ENCODE results near the gene MARCKSL1. TPM values are rescaled to one million over a fixed set of nuclear protein-coding genes. Genes with fewer than 3 reads are reported as not detected.
A peak's percentile ranks its signal among the peaks of the same experiment; 100 is the strongest.

The MARCKSL1 gene
- total and polyA plus RNA-seq, 2 of the 13 experiments (the other 11 are each of a cell fraction or from before 2014, with no cell fraction given) = 81.9 to 155 TPM

DNA sequence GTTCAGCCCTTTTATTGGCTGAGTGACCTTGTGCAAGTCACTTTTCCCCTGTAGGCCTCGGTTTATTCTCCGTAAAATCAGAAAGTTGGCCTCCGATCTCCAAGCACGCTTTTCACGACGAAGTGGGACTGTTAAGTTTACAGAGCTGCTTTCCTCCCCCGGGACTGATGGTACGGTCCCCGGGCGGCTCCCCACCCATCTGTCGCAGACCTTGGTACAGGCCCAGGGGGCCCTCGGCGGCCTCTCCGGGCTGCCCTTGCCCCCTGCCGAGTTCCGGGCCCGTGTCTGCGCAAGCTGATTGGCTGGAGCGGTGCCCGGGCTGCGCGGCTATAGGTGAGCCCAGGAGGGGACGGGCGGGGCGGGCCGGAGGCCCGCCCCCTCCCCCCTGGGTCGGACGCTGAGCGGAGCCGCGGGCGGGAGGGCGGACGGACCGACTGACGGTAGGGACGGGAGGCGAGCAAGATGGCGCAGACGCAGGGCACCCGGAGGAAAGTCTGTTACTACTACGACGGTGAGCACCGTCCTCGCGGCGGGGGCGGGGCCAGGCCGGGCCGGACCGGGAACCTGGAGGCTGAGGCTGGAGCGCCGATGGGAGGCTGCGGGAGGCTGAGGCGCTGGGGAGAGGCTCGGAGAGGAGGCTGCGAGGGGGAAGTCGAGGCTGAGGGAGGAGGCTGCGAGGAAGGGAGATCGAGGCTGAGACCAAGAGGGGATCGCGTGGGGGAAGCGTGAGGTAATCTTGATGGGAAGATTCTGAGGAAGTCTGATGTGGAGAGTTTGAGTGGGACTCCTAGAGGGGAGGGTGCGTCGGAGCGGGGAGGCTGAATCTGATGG, 44.1 kb downstream of the MARCKSL1 start, which contains the start of gene HDAC1 (continued):
- peak in 1 of 2 experiments; percentile 50; a peak in 2 of 4 replicates for TF ChIP-seq EP300 (IDR thresholded peaks at IDR 0.05; ENCODE audit: low read depth in 2 of 2, low read length in 2 of 2)
- 0 out of 2 replicates have a peak, but pooled peaks have one; percentile 16 for TF ChIP-seq EP300 (CRISPR knock-in tag; IDR thresholded peaks at IDR 0.05; ENCODE audit: borderline replicate concordance)
- no peak for TF ChIP-seq MAFG (CRISPR knock-in tag; IDR thresholded peaks at IDR 0.05)
- TF ChIP-seq FOXM1 (CRISPR knock-in tag; IDR thresholded peaks at IDR 0.05) = no peak
- no peak for TF ChIP-seq EZH2 (conservative IDR thresholded peaks at IDR 0.05; ENCODE audit: low read depth, low read length)
- TF ChIP-seq, protein P1, sequence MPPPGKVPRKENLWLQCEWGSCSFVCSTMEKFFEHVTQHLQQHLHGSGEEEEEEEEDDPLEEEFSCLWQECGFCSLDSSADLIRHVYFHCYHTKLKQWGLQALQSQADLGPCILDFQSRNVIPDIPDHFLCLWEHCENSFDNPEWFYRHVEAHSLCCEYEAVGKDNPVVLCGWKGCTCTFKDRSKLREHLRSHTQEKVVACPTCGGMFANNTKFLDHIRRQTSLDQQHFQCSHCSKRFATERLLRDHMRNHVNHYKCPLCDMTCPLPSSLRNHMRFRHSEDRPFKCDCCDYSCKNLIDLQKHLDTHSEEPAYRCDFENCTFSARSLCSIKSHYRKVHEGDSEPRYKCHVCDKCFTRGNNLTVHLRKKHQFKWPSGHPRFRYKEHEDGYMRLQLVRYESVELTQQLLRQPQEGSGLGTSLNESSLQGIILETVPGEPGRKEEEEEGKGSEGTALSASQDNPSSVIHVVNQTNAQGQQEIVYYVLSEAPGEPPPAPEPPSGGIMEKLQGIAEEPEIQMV (CRISPR knock-in tag; IDR thresholded peaks at IDR 0.05; ENCODE audit: low read depth) = no peak
- TF ChIP-seq CEBPB (IDR thresholded peaks at IDR 0.05; ENCODE audit: borderline replicate concordance, low read depth, low read length) = no peak
- TF ChIP-seq, protein P2, sequence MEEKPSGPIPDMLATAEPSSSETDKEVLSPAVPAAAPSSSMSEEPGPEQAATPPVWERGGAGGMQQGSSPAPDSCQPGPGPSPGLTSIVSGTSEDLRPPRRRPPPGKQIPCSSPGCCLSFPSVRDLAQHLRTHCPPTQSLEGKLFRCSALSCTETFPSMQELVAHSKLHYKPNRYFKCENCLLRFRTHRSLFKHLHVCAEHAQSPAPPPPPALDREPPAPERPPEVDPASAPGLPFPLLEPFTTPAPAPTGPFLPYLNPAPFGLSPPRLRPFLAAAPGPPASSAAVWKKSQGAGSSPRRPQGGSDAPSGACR (CRISPR knock-in tag; IDR thresholded peaks at IDR 0.05) = 0 out of 2 replicates have a peak, but pooled peaks have one; percentile 57
- TF ChIP-seq, protein P3, sequence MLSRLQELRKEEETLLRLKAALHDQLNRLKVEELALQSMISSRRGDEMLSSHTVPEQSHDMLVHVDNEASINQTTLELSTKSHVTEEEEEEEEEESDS (CRISPR knock-in tag; IDR thresholded peaks at IDR 0.05; ENCODE audit: borderline replicate concordance) = no peak
- TF ChIP-seq MAFF (IDR thresholded peaks at IDR 0.05; ENCODE audit: low read depth, low read length) = no peak
- peak; percentile 79; the same call in 1 of the 2 replicates for TF ChIP-seq ZMYM3 (CRISPR knock-in tag; IDR thresholded peaks at IDR 0.05)
- 0 out of 2 replicates have a peak, but pooled peaks have one; percentile 26 for TF ChIP-seq ZNF629 (CRISPR knock-in tag; conservative IDR thresholded peaks at IDR 0.05)
- TF ChIP-seq ZNF720 (CRISPR knock-in tag; IDR thresholded peaks at IDR 0.05) = 0 out of 2 replicates have a peak, but pooled peaks have one; percentile 7
- no peak for TF ChIP-seq ZBTB38 (CRISPR knock-in tag; IDR thresholded peaks at IDR 0.05)
- peak; percentile 37 for TF ChIP-seq IRF2 (CRISPR knock-in tag; IDR thresholded peaks at IDR 0.05)
- peak; percentile 58; the same call in 1 of the 2 replicates for TF ChIP-seq ZNF121 (CRISPR knock-in tag; IDR thresholded peaks at IDR 0.05)
- TF ChIP-seq, protein P4, sequence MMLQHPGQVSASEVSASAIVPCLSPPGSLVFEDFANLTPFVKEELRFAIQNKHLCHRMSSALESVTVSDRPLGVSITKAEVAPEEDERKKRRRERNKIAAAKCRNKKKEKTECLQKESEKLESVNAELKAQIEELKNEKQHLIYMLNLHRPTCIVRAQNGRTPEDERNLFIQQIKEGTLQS (CRISPR knock-in tag; IDR thresholded peaks at IDR 0.05) = no peak; the same call in 1 of the 2 replicates
- TF ChIP-seq, protein P5, sequence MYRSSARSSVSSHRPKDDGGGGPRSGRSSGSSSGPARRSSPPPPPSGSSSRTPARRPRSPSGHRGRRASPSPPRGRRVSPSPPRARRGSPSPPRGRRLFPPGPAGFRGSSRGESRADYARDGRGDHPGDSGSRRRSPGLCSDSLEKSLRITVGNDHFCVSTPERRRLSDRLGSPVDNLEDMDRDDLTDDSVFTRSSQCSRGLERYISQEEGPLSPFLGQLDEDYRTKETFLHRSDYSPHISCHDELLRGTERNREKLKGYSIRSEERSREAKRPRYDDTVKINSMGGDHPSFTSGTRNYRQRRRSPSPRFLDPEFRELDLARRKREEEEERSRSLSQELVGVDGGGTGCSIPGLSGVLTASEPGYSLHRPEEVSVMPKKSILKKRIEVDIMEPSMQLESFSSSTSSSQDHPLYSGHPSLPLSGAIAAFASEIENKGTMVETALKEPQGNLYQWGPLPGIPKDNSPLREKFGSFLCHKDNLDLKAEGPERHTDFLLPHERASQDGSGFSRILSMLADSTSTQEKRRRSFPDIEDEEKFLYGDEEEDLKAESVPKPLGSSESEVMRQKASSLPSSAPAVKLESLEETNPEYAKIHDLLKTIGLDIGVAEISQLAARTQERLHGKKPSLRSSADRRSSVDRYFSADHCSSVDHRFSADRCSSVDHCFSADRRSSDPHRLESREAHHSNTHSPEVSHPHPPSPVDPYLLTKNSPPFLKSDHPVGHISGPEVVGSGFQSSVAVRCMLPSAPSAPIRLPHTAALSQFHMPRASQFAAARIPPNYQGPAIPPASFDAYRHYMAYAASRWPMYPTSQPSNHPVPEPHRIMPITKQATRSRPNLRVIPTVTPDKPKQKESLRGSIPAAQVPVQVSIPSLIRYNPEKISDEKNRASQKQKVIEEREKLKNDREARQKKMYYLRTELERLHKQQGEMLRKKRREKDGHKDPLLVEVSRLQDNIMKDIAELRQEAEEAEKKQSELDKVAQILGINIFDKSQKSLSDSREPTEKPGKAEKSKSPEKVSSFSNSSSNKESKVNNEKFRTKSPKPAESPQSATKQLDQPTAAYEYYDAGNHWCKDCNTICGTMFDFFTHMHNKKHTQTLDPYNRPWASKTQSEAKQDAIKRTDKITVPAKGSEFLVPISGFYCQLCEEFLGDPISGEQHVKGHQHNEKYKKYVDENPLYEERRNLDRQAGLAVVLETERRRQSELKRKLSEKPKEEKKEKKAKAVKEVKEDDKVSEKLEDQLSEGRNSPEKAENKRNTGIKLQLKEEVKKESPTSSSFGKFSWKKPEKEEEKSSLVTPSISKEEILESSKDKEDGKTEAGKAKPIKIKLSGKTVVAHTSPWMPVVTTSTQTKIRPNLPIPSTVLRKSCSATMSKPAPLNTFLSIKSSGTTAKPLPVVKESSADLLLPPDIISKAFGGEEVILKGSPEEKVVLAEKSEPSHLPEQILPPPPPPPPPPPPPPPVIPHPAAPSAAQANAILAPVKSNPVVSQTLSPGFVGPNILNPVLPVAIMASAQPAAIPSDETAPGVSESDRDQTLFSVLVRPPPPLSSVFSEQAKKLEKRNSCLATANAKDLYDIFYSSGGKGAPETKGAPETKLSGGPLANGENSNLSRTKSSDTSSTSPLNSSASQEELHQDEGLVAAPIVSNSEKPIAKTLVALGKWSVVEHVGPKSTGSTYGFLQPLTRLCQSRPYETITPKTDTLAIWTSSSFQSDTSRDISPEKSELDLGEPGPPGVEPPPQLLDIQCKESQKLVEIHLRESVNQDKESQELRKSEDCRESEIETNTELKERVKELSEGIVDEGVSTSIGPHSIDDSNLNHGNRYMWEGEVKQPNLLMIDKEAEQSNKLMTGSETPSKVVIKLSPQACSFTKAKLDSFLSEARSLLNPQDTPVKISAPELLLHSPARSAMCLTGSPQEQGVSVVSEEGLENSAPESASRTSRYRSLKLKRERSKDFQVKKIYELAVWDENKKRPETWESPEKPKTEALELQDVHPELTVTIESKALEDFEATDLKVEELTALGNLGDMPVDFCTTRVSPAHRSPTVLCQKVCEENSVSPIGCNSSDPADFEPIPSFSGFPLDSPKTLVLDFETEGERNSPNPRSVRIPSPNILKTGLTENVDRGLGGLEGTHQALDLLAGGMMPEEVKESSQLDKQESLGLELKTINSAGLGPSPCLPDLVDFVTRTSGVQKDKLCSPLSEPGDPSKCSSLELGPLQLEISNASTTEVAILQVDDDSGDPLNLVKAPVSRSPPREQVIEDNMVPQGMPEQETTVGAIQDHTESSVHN (CRISPR knock-in tag; IDR thresholded peaks at IDR 0.05) = no peak

Measured in HepG2 (cell line).